Astrocyte (in vitro differentiated cells and primary cell): ENCODE results near the gene POLA1.

ENCODE experiments used
- CTCF ChIP-seq: IDR thresholded peaks from 2 replicates; pipeline ENCODE4 v1.5.1; 2011; ENCODE audit warnings: low read depth, mild to moderate bottlenecking, inconsistent platforms, low read length, moderate library complexity; ENCODE audit not compliant: insufficient read depth
- EZH2 ChIP-seq: IDR thresholded peaks from 2 replicates; pipeline ENCODE4 v1.6.1; 2012; ENCODE audit warnings: mild to moderate bottlenecking, low read length, inconsistent platforms; ENCODE audit not compliant: insufficient read depth

- TF ChIP-seq EZH2, result no peak
- no peak for TF ChIP-seq CTCF
Measured at GRCh38 chrX:24862343-24862742, 168.6 kb downstream of the POLA1 start.
